Measurements from ENCODE around the gene PDGFB. TPM values are rescaled to one million over a fixed set of nuclear protein-coding genes. Genes with fewer than 3 reads are reported as not detected.

The PDGFB gene
- total RNA-seq, 1 experiment from 2014 or later, result 13.1 TPM

- TF ChIP-seq ZBTB33 (IDR thresholded peaks at IDR 0.05; ENCODE audit: extremely low read depth, insufficient replicate concordance, low read length) (no peak), RAD21 (IDR thresholded peaks at IDR 0.05; ENCODE audit: low read depth) (no peak), ZFX (IDR thresholded peaks at IDR 0.05) (no peak), TCF7L2 (IDR thresholded peaks at IDR 0.05; ENCODE audit: borderline replicate concordance, extremely low read depth, insufficient read depth, insufficient read length) (no peak), SIN3A (IDR thresholded peaks at IDR 0.05; ENCODE audit: low read depth) (no peak), CTCF (IDR thresholded peaks at IDR 0.05 in 2 of 3, conservative IDR thresholded peaks at IDR 0.05 in 1 of 3; ENCODE audit: borderline replicate concordance in 1 of 3, insufficient read depth in 1 of 3, low read depth in 2 of 3, low read length in 2 of 3) (no peak), EZH2 (IDR thresholded peaks at IDR 0.05) (no peak)
These were observed 29.4 kb upstream of the PDGFB start (continued) for GRCh38 chr22:39273950-39274887.

- Histone ChIP-seq H3K9me2 (ENCODE audit: insufficient read depth) (no peaks in the 10 kb centered on the region), H3K79me2 (ENCODE audit: insufficient read depth, low read length) (no peaks in the 10 kb centered on the region), H3K36me3 (ENCODE audit: control insufficient read depth in 1 of 2, insufficient read depth in 2 of 2, low read length in 2 of 2) (no peaks in the 10 kb centered on the region), H4K20me1 (ENCODE audit: insufficient read depth) (no peaks in the 10 kb centered on the region), H3K9ac (ENCODE audit: low read length) (no peak overlapping the region), H3K4me1 (ENCODE audit: control insufficient read depth in 1 of 2, insufficient read depth in 2 of 2, low read length in 2 of 2) (peaks cover 2 to 12% of the 10 kb centered on the region in 2 experiments; a peak in 3 of 4 replicates), H3K4me3 (replicated peaks in 1 of 2; ENCODE audit: low read depth in 1 of 2, low read length in 2 of 2) (no peak overlapping the region), H3K27ac (ENCODE audit: low read depth, low read length) (no peak overlapping the region), H3K9me3 (ENCODE audit: control insufficient read depth in 1 of 2, insufficient read depth in 1 of 2, low read depth in 1 of 2, low read length in 2 of 2) (no peaks in the 10 kb centered on the region), H3K27me3 (ENCODE audit: insufficient read depth, low read length) (no peaks in the 10 kb centered on the region), H3K4me2 (ENCODE audit: low read length) (no peak overlapping the region), H2AFZ (ENCODE audit: low read depth, low read length, poor library complexity, severe bottlenecking) (no peak overlapping the region)
- DNase-seq (ENCODE audit: low read depth, low spot score), result no peak
- CTCF ChIA-PET, result no interaction called here
- RAD21 ChIA-PET (ENCODE audit: low non-redundant PET in 1 of 2, low total read pairs in 2 of 2, uncharacterized antibody in 2 of 2, unreplicated experiment in 2 of 2), result no interaction called here
- POLR2A ChIA-PET, result no interaction called here
- BruUV-seq (replicated peaks), result no TSS peak
- intact Hi-C loops (cut with micrococcal nuclease), result no loop called here
- ATAC-seq, result no peak
- no peak for TF ChIP-seq TCF7L2 (IDR thresholded peaks at IDR 0.05; ENCODE audit: borderline replicate concordance, extremely low read depth, insufficient read depth, insufficient read length)
- TF ChIP-seq FOSL1 (IDR thresholded peaks at IDR 0.05; ENCODE audit: low read depth), result no peak
- no peak for TF ChIP-seq EGR1 (IDR thresholded peaks at IDR 0.05; ENCODE audit: low read depth)
- no peak for TF ChIP-seq REST (IDR thresholded peaks at IDR 0.05; ENCODE audit: low read depth)
- TF ChIP-seq MAX (IDR thresholded peaks at IDR 0.05), result no peak
- no peak for TF ChIP-seq POLR2A (IDR thresholded peaks at IDR 0.05; ENCODE audit: borderline replicate concordance, extremely low read depth, insufficient read depth, insufficient read length)
- no peak for TF ChIP-seq SIN3A (IDR thresholded peaks at IDR 0.05; ENCODE audit: low read depth)
- TF ChIP-seq JUND (IDR thresholded peaks at IDR 0.05), result no peak
- TF ChIP-seq EZH2phosphoT487 (IDR thresholded peaks at IDR 0.05; ENCODE audit: borderline replicate concordance), result no peak
- TF ChIP-seq POLR2AphosphoS5 (IDR thresholded peaks at IDR 0.05; ENCODE audit: low read depth, low read length), result no peak
- no peak for TF ChIP-seq ELF1 (IDR thresholded peaks at IDR 0.05; ENCODE audit: borderline replicate concordance, low read depth)
- no peak for TF ChIP-seq YY1 (IDR thresholded peaks at IDR 0.05; ENCODE audit: extremely low read depth, insufficient replicate concordance, low read depth, low read length)
These were observed 26.0 kb upstream of the PDGFB start for GRCh38 chr22:39270792-39271191.

All from HCT116 (cell line).